Measurements from ENCODE around the gene ANXA6.
A peak's percentile ranks its signal among the peaks of the same experiment; 100 is the strongest.

ANXA6 gene

GRCh38 chr5:151142933-151143332 is 14.6 kb downstream of the ANXA6 start:
- H3K36me3 ChIP-seq (ENCODE audit: control insufficient read depth, insufficient read depth, low read length): peaks cover 54% of the 10 kb centered on the region
- no peaks in the 10 kb centered on the region for H3K27me3 ChIP-seq (replicated peaks; ENCODE audit: control insufficient read depth, insufficient read depth, low read length)
- no peak for TF ChIP-seq CTCF (IDR thresholded peaks at IDR 0.05; ENCODE audit: insufficient read depth, low read length, poor library complexity, severe bottlenecking)
- DNase-seq (ENCODE audit: extremely low read depth, insufficient read length): no peak
- H3K4me3 ChIP-seq (replicated peaks; ENCODE audit: low read depth, low read length): no peak overlapping the region

GRCh38 chr5:151141535-151141934 is 16.0 kb downstream of the ANXA6 start:
- H3K4me3 ChIP-seq (replicated peaks; ENCODE audit: low read depth, low read length): peak overlapping the region; percentile 55
- peak; percentile 65 for DNase-seq (ENCODE audit: extremely low read depth, insufficient read length)
- peaks cover 48% of the 10 kb centered on the region for H3K36me3 ChIP-seq (ENCODE audit: control insufficient read depth, insufficient read depth, low read length)

GRCh38 chr5:151140686-151141459 is 16.7 kb downstream of the ANXA6 start:
- peaks cover 51% of the 10 kb centered on the region for H3K36me3 ChIP-seq (ENCODE audit: control insufficient read depth, insufficient read depth, low read length)
- TF ChIP-seq CTCF (IDR thresholded peaks at IDR 0.05; ENCODE audit: insufficient read depth, low read length, poor library complexity, severe bottlenecking): no peak
- H3K27me3 ChIP-seq (replicated peaks; ENCODE audit: control insufficient read depth, insufficient read depth, low read length): no peaks in the 10 kb centered on the region
- no peak for DNase-seq (ENCODE audit: extremely low read depth, insufficient read length)
- H3K4me3 ChIP-seq (replicated peaks; ENCODE audit: low read depth, low read length): peak overlapping the region; percentile 55

More at GRCh38 chr5:151141535-151141934, 16.0 kb downstream of the ANXA6 start:
- no peak for TF ChIP-seq CTCF (IDR thresholded peaks at IDR 0.05; ENCODE audit: insufficient read depth, low read length, poor library complexity, severe bottlenecking)
- H3K27me3 ChIP-seq (replicated peaks; ENCODE audit: control insufficient read depth, insufficient read depth, low read length): no peaks in the 10 kb centered on the region

- no peak for TF ChIP-seq CTCF (IDR thresholded peaks at IDR 0.05; ENCODE audit: insufficient read depth, low read length, poor library complexity, severe bottlenecking)
- H3K27me3 ChIP-seq (replicated peaks; ENCODE audit: control insufficient read depth, insufficient read depth, low read length): no peaks in the 10 kb centered on the region
Observed at GRCh38 chr5:151139646-151140045, 17.9 kb downstream of the ANXA6 start.

GRCh38 chr5:151139015-151139414 is 18.6 kb downstream of the ANXA6 start:
- H3K4me3 ChIP-seq (replicated peaks; ENCODE audit: low read depth, low read length): no peak overlapping the region
- H3K36me3 ChIP-seq (ENCODE audit: control insufficient read depth, insufficient read depth, low read length): peaks cover 50% of the 10 kb centered on the region
- no peak for DNase-seq (ENCODE audit: extremely low read depth, insufficient read length)
- TF ChIP-seq CTCF (IDR thresholded peaks at IDR 0.05; ENCODE audit: insufficient read depth, low read length, poor library complexity, severe bottlenecking): no peak
- no peaks in the 10 kb centered on the region for H3K27me3 ChIP-seq (replicated peaks; ENCODE audit: control insufficient read depth, insufficient read depth, low read length)

More at GRCh38 chr5:151139646-151140045, 17.9 kb downstream of the ANXA6 start:
- Histone ChIP-seq H3K36me3 (ENCODE audit: control insufficient read depth, insufficient read depth, low read length) (peaks cover 46% of the 10 kb centered on the region), H3K4me3 (replicated peaks; ENCODE audit: low read depth, low read length) (no peak overlapping the region)
- DNase-seq (ENCODE audit: extremely low read depth, insufficient read length): no peak
